ENCODE measurements around the gene KCNK15.

The KCNK15 gene

GRCh38 chr20:44790638-44791393 lies 45.2 kb downstream of the KCNK15 start:
- no peak for DNase-seq

- no peak for DNase-seq
Measured at GRCh38 chr20:44792796-44793195, 47.1 kb downstream of the KCNK15 start.

GRCh38 chr20:44795836-44796235 lies 50.2 kb downstream of the KCNK15 start:
- no peak for DNase-seq

- no peak for DNase-seq
Measured at GRCh38 chr20:44796311-44796710, 50.6 kb downstream of the KCNK15 start.

GRCh38 chr20:44796758-44797457 lies 51.2 kb downstream of the KCNK15 start:
- DNase-seq, result no peak

- no peak for DNase-seq
Measured at GRCh38 chr20:44799691-44800090, 54.0 kb downstream of the KCNK15 start.

GRCh38 chr20:44800391-44801046 lies 54.9 kb downstream of the KCNK15 start:
- no peak for DNase-seq

Measured in activated gamma-delta T cell treated with Interleukin-2 at 50 U/mL for 16 hours (primary cell).